ENCODE measurements around the gene TMEM132A. TPM values are rescaled to one million over a fixed set of nuclear protein-coding genes. Genes with fewer than 3 reads are reported as not detected.
"Not testable (repeated sequence)": the region's sequence is repeated elsewhere in the genome, so short reads cannot be mapped to it uniquely, and the experiment has no call there.

TMEM132A gene
- polyA plus RNA-seq, 2 of the 4 experiments (the other 2 are of a cell fraction), result 18.1 to 88.0 TPM

DNA sequence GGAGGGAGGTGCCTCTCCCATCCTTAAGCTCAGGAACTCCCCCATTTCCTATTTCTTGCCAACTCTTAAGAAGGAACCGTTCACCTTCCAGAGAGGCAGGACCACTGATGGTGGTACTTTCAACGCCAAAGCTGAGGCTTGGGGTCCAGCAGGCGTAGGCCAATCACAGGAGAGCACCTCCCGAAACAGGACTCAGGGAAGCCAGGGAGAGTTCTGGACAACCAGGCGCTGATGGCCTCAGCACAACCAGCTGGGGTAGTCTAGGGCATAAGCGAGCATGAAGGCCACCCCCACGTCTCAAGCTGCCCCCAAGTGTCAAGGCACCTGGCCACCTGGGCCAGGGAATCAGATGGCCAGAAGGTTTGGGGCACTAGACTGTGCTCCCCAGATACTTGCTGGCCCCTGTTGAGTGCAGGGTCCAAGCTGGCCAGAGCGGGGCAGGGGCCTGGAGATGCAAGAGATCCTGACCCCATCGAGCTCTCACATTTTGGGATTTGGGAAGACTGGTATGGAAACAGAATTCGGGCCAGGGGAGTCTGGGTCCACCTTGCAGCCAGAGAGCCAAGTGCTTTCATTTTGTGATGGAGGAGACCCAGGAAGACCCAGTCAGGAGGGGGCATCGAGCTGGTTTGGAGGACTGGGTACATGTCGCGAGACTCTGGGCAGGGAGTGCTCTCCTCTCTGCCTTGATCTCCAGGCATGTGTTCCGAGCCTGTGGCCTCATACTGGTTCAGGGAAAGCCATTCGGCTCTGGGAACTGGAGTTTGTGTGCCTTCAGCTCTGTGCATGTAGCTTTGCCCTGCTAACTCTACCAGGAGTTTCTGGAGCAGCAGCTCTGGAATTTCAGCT lies 48.1 kb downstream of the TMEM132A start:
- POLR2A ChIA-PET, result no interaction called here
- H3K27ac ChIP-seq, result no peak overlapping the region
- no peak for FAIRE-seq
- WGBS (ENCODE audit: missing lambda C conversion rate), result 57% methylated on average over 10 of the region's 15 CpGs
- CTCF ChIA-PET, result no interaction called here
- TF ChIP-seq SMC3 (IDR thresholded peaks at IDR 0.05), result no peak
- TF ChIP-seq, protein P1, sequence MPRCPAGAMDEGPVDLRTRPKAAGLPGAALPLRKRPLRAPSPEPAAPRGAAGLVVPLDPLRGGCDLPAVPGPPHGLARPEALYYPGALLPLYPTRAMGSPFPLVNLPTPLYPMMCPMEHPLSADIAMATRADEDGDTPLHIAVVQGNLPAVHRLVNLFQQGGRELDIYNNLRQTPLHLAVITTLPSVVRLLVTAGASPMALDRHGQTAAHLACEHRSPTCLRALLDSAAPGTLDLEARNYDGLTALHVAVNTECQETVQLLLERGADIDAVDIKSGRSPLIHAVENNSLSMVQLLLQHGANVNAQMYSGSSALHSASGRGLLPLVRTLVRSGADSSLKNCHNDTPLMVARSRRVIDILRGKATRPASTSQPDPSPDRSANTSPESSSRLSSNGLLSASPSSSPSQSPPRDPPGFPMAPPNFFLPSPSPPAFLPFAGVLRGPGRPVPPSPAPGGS (IDR thresholded peaks at IDR 0.05), result no peak
- H3K4me3 ChIP-seq, result no peak overlapping the region
- H3K9me3 ChIP-seq, result peaks cover 14% of the 10 kb centered on the region
- no peak; a peak in 1 of 6 replicates for ATAC-seq
- no peak for DNase-seq (ENCODE audit: low read depth in 1 of 2, low spot score in 1 of 2)
- no peaks in the 10 kb centered on the region for H3K4me1 ChIP-seq
- H3K4me2 ChIP-seq, result no peak overlapping the region

DNA sequence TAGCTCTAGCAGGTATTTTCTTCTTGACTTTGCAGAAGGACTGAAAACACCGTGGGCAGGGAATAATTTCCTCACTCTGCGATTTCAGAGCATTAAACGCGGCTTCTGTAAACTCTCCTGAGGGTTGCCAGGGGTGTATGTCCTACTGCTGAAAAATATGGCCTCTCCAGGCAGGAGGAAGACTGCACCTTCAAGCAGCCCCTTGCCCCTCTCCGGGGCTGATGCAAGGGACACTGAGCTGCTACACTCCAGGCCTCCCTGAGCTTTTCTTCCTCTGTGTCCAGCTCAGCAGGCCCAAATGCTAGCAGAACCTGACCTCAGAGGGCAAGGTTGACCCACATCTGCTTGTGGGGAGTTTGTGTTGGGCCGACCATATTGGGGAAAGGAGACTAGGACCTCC lies 49.4 kb downstream of the TMEM132A start:
- Histone ChIP-seq H3K4me3 (no peak overlapping the region), H3K27ac (no peak overlapping the region), H3K4me2 (no peak overlapping the region), H3K4me1 (no peaks in the 10 kb centered on the region), H3K9me3 (peaks cover 3% of the 10 kb centered on the region)
- TF ChIP-seq FOXS1 (CRISPR knock-in tag; IDR thresholded peaks at IDR 0.05), result no peak
- ChIA-PET POLR2A (no interaction called here), CTCF (no interaction called here)
- no peak for DNase-seq (ENCODE audit: low read depth in 1 of 2, low spot score in 1 of 2)
- 60% methylated on average over 6 of the region's 6 CpGs for WGBS (ENCODE audit: missing lambda C conversion rate)
- no peak for ATAC-seq
- no peak for FAIRE-seq

DNA sequence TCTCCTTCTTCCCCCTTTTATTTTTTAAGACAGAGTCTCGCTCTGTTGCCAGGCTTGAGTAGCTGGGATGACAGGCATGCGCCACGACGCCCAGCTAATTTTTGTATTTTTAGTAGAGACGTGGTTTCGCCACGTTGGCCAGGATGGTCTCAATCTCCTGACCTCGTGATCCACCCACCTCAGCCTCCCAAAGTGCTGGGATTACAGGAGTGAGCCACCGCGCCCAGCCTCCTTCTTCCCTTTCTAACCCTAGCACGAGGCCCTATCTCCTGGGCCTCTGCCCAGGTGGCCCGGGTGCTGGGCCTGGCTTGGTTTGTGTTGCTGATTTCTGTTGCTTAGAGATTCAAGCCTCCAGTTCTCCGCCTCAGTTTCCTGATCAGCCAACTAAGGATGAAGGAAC lies 50.1 kb downstream of the TMEM132A start:
- H3K27ac ChIP-seq; H3K4me2 ChIP-seq; ATAC-seq; DNase-seq (ENCODE audit: low read depth in 1 of 2, low spot score in 1 of 2); POLR2A ChIA-PET; H3K9me3 ChIP-seq; H3K4me3 ChIP-seq; H3K4me1 ChIP-seq; CTCF ChIA-PET; FAIRE-seq: not testable (repeated sequence)
- WGBS (ENCODE audit: missing lambda C conversion rate), result 72% methylated on average over 13 of the region's 13 CpGs

DNA sequence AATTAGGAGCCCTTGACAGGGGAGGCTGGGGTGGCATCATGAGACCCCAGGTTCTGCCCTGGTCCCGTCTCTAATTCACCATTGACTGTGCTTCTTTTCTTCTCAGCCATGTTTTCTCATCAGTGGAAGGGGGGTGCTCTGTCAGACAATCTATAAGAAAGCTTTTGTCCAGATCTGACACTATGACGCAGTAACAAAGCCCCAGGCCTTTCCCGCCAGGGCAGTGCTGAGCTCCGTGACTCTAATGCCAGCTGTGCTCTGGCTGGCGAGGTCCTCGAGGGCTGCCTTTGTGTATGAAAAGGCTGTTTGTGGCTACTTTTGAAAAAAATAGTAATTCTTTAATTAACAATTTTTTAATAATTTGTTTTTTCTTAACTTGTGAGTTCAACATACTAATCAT lies 50.5 kb downstream of the TMEM132A start:
- TF ChIP-seq, protein P2, sequence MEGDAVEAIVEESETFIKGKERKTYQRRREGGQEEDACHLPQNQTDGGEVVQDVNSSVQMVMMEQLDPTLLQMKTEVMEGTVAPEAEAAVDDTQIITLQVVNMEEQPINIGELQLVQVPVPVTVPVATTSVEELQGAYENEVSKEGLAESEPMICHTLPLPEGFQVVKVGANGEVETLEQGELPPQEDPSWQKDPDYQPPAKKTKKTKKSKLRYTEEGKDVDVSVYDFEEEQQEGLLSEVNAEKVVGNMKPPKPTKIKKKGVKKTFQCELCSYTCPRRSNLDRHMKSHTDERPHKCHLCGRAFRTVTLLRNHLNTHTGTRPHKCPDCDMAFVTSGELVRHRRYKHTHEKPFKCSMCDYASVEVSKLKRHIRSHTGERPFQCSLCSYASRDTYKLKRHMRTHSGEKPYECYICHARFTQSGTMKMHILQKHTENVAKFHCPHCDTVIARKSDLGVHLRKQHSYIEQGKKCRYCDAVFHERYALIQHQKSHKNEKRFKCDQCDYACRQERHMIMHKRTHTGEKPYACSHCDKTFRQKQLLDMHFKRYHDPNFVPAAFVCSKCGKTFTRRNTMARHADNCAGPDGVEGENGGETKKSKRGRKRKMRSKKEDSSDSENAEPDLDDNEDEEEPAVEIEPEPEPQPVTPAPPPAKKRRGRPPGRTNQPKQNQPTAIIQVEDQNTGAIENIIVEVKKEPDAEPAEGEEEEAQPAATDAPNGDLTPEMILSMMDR (IDR thresholded peaks at IDR 0.05), result no peak
- TF ChIP-seq POLR2A (IDR thresholded peaks at IDR 0.05; ENCODE audit: low read length) (no peak), JUNB (IDR thresholded peaks at IDR 0.05) (no peak), NR3C1 (IDR thresholded peaks at IDR 0.05) (no peak), ZNF302 (CRISPR knock-in tag; IDR thresholded peaks at IDR 0.05) (no peak), SREBF2 (IDR thresholded peaks at IDR 0.05) (no peak), CEBPB (IDR thresholded peaks at IDR 0.05) (no peak), HOXA7 (CRISPR knock-in tag; IDR thresholded peaks at IDR 0.05) (no peak), RCOR1 (IDR thresholded peaks at IDR 0.05; ENCODE audit: low read depth, low read length) (no peak)
- no peaks in the 10 kb centered on the region for H3K4me1 ChIP-seq
- POLR2A ChIA-PET, result no interaction called here
- H3K9me3 ChIP-seq, result no peaks in the 10 kb centered on the region; the same call in 2 of the 3 replicates
- DNase-seq (ENCODE audit: low read depth in 1 of 2, low spot score in 1 of 2) (no peak), ATAC-seq (no peak), FAIRE-seq (no peak)
- H3K4me3 ChIP-seq, result no peak overlapping the region
- 85% methylated on average over 6 of the region's 6 CpGs for WGBS (ENCODE audit: missing lambda C conversion rate)
- CTCF ChIA-PET, result no interaction called here
- H3K27ac ChIP-seq, result no peak overlapping the region
- H3K4me2 ChIP-seq, result no peak overlapping the region

DNA sequence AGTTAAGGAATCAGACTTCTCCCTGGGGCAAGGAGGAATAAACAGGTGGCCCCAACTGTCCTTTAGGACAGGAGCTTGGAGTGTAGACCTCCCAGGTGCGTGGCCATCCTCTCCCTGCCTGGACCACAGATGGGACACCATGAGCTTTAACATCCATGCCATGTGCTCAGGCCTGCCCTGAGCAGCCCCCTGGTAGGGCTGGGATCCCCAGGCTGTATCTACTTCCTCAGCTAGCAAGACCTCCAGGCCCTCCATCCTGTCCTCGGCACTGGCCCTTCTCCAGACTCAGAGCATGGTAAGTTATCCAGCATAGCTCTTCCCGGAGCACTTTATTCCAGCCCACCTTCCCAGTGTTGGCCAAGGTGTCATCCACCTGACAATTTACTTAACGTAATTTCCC lies 53.0 kb downstream of the TMEM132A start:
- POLR2A ChIA-PET, result no interaction called here
- Histone ChIP-seq H3K27ac (no peak overlapping the region), H3K9me3 (no peaks in the 10 kb centered on the region), H3K4me2 (no peak overlapping the region), H3K4me3 (no peak overlapping the region), H3K4me1 (no peaks in the 10 kb centered on the region)
- whole genome bisulfite sequencing (ENCODE audit: missing lambda C conversion rate), result 62% methylated on average over 3 of the region's 4 CpGs
- TF ChIP-seq POLR2A (IDR thresholded peaks at IDR 0.05; ENCODE audit: low read length) (0 out of 2 replicates have a peak, but pooled peaks have one; percentile 11), ZC3H11A (IDR thresholded peaks at IDR 0.05) (no peak)
- CTCF ChIA-PET, result interaction anchor here (1.0 to 1.2 kb wide), 2 partner anchors 146 to 152 kb away, joined by 3 to 4 read pairs; no protein-coding TSS in a partner anchor
- ATAC-seq (no peak), DNase-seq (ENCODE audit: low read depth in 1 of 2, low spot score in 1 of 2) (no peak), FAIRE-seq (no peak)

Measured in A549 (cell line).